H1 (cell line): ENCODE data around the gene PRSS22. TPM values are rescaled to one million over a fixed set of nuclear protein-coding genes. Genes with fewer than 3 reads are reported as not detected.

ENCODE experiments used
- CTCF ChIA-PET: fragments of 300-600 bp; sonication (Branson Sonifier 250); formaldehyde crosslinking; loops from one replicate; lab custom pipeline; 2021; ENCODE audit not compliant: partially characterized antibody; lab: Charles Lee
- POLR2A ChIA-PET: fragments of 300-600 bp; sonication (Branson Sonifier 250); formaldehyde crosslinking; loops from one replicate; lab custom pipeline; 2021; ENCODE audit warnings: inconsistent platforms; ENCODE audit not compliant: partially characterized antibody; lab: Charles Lee
- DNase-seq, 2 experiments: peaks; one replicate each; pipeline versions ENCODE4 v3.0.0 to v3.0.0-alpha.2; 2010 to 2022; ENCODE audit warnings: low spot score in 2 of 2, low read depth in 1 of 2, mixed read lengths in 1 of 2
- FAIRE-seq: peaks from 2 replicates; lab custom pipeline; 2011; peaks lifted over from hg19 to GRCh38; lab: Jason Lieb, UNC
- H2AFZ ChIP-seq: 2 replicates; pipeline ENCODE4 v1.8.1; 2012; ENCODE audit warnings: low read length, inconsistent platforms
- H2AK5ac ChIP-seq: 2 replicates; pipeline ENCODE4 v1.6.1; 2013; ENCODE audit warnings: low read depth, low read length
- H2BK120ac ChIP-seq: replicated peaks from 2 replicates; pipeline ENCODE3; 2013; ENCODE audit warnings: low read depth, low read length, inconsistent platforms
- H2BK12ac ChIP-seq: 2 replicates; pipeline ENCODE4 v1.6.1; 2013; ENCODE audit warnings: low read depth, low read length
- H2BK15ac ChIP-seq: 2 replicates; pipeline ENCODE4 v1.6.1; 2013; ENCODE audit warnings: low read length
- H2BK20ac ChIP-seq: 2 replicates; pipeline ENCODE4 v1.6.1; 2013; ENCODE audit warnings: low read length
- H2BK5ac ChIP-seq: 2 replicates; pipeline ENCODE4 v1.6.1; 2013; ENCODE audit warnings: low read depth, low read length
- H3K14ac ChIP-seq: 2 replicates; pipeline ENCODE4 v1.6.1; 2013; ENCODE audit warnings: inconsistent platforms; ENCODE audit not compliant: insufficient read length
- H3K18ac ChIP-seq: 2 replicates; pipeline ENCODE4 v1.6.1; 2013; ENCODE audit warnings: low read length; ENCODE audit errors: extremely low read depth
- H3K23ac ChIP-seq: 2 replicates; pipeline ENCODE4 v1.6.1; 2013; ENCODE audit warnings: inconsistent platforms; ENCODE audit not compliant: insufficient read length
- H3K23me2 ChIP-seq: 2 replicates; pipeline ENCODE4 v1.6.1; 2013; ENCODE audit warnings: low read depth, low read length
- H3K27ac ChIP-seq: 2 replicates; pipeline ENCODE4 v1.6.1; 2011; ENCODE audit warnings: low read depth, low read length, inconsistent platforms
- H3K27me3 ChIP-seq, 4 experiments: replicated peaks in 1 of 4; 1 replicate in 1 of 4; 2 replicates in 3 of 4; pipeline versions ENCODE4 v1.6.1 to v1.8.1; 2011 to 2013; ENCODE audit warnings: low read length in 3 of 4, mild to moderate bottlenecking in 3 of 4, inconsistent platforms in 2 of 4, mixed read lengths in 2 of 4, moderate library complexity in 1 of 4; ENCODE audit not compliant: control insufficient read depth in 3 of 4, insufficient read depth in 3 of 4; ENCODE audit errors: extremely low read depth in 1 of 4
- H3K36me3 ChIP-seq, 4 experiments: 2 replicates each; pipeline versions ENCODE4 v1.6.1 to v1.8.1; 2011 to 2013; ENCODE audit warnings: mild to moderate bottlenecking in 4 of 4, low read length in 3 of 4, moderate library complexity in 2 of 4, control low read depth in 1 of 4, inconsistent platforms in 1 of 4; ENCODE audit not compliant: insufficient read depth in 4 of 4, control insufficient read depth in 2 of 4
- H3K4ac ChIP-seq: replicated peaks from 2 replicates; pipeline ENCODE3; 2013; ENCODE audit warnings: low read length, low read depth, mixed read lengths, inconsistent platforms; ENCODE audit not compliant: insufficient read length
- H3K4me1 ChIP-seq, 4 experiments: replicated peaks in 1 of 4; 1 replicate in 1 of 4; 2 replicates in 3 of 4; pipeline versions ENCODE4 v1.6.1 to v1.8.1; 2011 to 2013; ENCODE audit warnings: low read length in 3 of 4, inconsistent platforms in 2 of 4, mixed read lengths in 1 of 4; ENCODE audit not compliant: insufficient read depth in 4 of 4, control insufficient read depth in 3 of 4
- H3K4me2 ChIP-seq, 2 experiments: 2 replicates each; pipeline versions ENCODE4 v1.6.1 to v1.8.1; 2011 to 2013; ENCODE audit warnings: low read depth in 2 of 2, low read length in 2 of 2, control low read depth in 1 of 2, inconsistent platforms in 1 of 2, mild to moderate bottlenecking in 1 of 2; ENCODE audit not compliant: insufficient read depth in 1 of 2
- H3K4me3 ChIP-seq, 4 experiments: fragments of 200-600, 300-600 bp in 1 of 4; sonication (generic), shearing (Covaris generic), sonication (Bioruptor Twin) in 1 of 4; 2 replicates each; pipeline versions ENCODE4 v1.5.1 to v1.8.1; 2011 to 2016; ENCODE audit warnings: low read length in 4 of 4, low read depth in 3 of 4, control low read depth in 2 of 4, inconsistent platforms in 2 of 4, mild to moderate bottlenecking in 2 of 4, mixed read lengths in 1 of 4, moderate library complexity in 1 of 4; ENCODE audit not compliant: insufficient read depth in 2 of 4; ENCODE audit errors: extremely low read depth in 1 of 4
- H3K56ac ChIP-seq: replicated peaks from 2 replicates; pipeline ENCODE3; 2013; ENCODE audit warnings: low read depth, mild to moderate bottlenecking, mixed read lengths, low read length, inconsistent platforms; ENCODE audit not compliant: insufficient read length
- H3K79me1 ChIP-seq: 2 replicates; pipeline ENCODE4 v1.6.1; 2013; ENCODE audit warnings: low read depth, low read length, control low read depth
- H3K79me2 ChIP-seq, 2 experiments: 2 replicates each; pipeline versions ENCODE4 v1.6.1 to v1.8.1; 2012 to 2013; ENCODE audit warnings: low read length in 2 of 2, mild to moderate bottlenecking in 2 of 2, inconsistent platforms in 1 of 2; ENCODE audit not compliant: insufficient read depth in 2 of 2, control insufficient read depth in 1 of 2
- H3K9ac ChIP-seq, 4 experiments: replicated peaks in 1 of 4; 1 replicate in 1 of 4; 2 replicates in 3 of 4; pipeline versions ENCODE4 v1.6.1 to v1.8.1; 2011 to 2013; ENCODE audit warnings: low read depth in 3 of 4, low read length in 3 of 4, control low read depth in 2 of 4, mild to moderate bottlenecking in 2 of 4, moderate library complexity in 2 of 4, inconsistent platforms in 1 of 4; ENCODE audit errors: extremely low read depth in 1 of 4
- H3K9me3 ChIP-seq, 2 experiments: 2 replicates each; pipeline versions ENCODE4 v1.6.1 to v1.8.1; 2012 to 2013; ENCODE audit warnings: mild to moderate bottlenecking in 2 of 2, moderate library complexity in 2 of 2, control low read depth in 1 of 2, inconsistent platforms in 1 of 2, low read depth in 1 of 2, low read length in 1 of 2, mixed read lengths in 1 of 2; ENCODE audit not compliant: insufficient read depth in 2 of 2
- H4K20me1 ChIP-seq, 2 experiments: replicated peaks in 1 of 2; 2 replicates each; pipeline versions ENCODE3 to v1.8.1; 2011 to 2013; ENCODE audit warnings: inconsistent platforms in 2 of 2, low read length in 2 of 2, mild to moderate bottlenecking in 1 of 2; ENCODE audit not compliant: insufficient read depth in 2 of 2, control insufficient read depth in 1 of 2
- H4K5ac ChIP-seq: 2 replicates; pipeline ENCODE4 v1.6.1; 2013; ENCODE audit warnings: low read length, low read depth, mixed read lengths, inconsistent platforms; ENCODE audit not compliant: insufficient read length
- H4K8ac ChIP-seq: 2 replicates; pipeline ENCODE4 v1.8.0; 2013; ENCODE audit warnings: mild to moderate bottlenecking, moderate library complexity, low read length, inconsistent platforms; ENCODE audit not compliant: insufficient read depth; ENCODE audit errors: extremely low read depth
- H4K91ac ChIP-seq: replicated peaks from 2 replicates; pipeline ENCODE3; 2013; ENCODE audit warnings: low read length, mixed read lengths, inconsistent platforms; ENCODE audit not compliant: insufficient read length
- CHD2 ChIP-seq: IDR thresholded peaks from 2 replicates; pipeline ENCODE4 v1.6.1; 2012; ENCODE audit warnings: low read length, improper control_type of control experiment
- CTBP2 ChIP-seq: IDR thresholded peaks from 2 replicates; pipeline ENCODE4 v1.7.0; 2011; ENCODE audit warnings: borderline replicate concordance, mild to moderate bottlenecking, moderate library complexity, mixed read lengths, low read length; ENCODE audit not compliant: insufficient read depth, insufficient read length
- EGR1 ChIP-seq: IDR thresholded peaks from 2 replicates; pipeline ENCODE4 v1.6.1; 2011; ENCODE audit warnings: low read depth, low read length, borderline replicate concordance
- GABPA ChIP-seq: IDR thresholded peaks from 2 replicates; pipeline ENCODE4 v1.6.1; 2011; ENCODE audit warnings: mild to moderate bottlenecking, low read length, moderate library complexity, borderline replicate concordance; ENCODE audit not compliant: insufficient read depth
- KDM1A ChIP-seq: fragments of 200-600, 300-600 bp; sonication (generic); IDR thresholded peaks from 2 replicates; pipeline ENCODE4 v1.7.1; 2016; ENCODE audit warnings: mild to moderate bottlenecking, low read length, borderline replicate concordance
- KDM5A ChIP-seq: fragments of 200-600 bp; IDR thresholded peaks from 2 replicates; pipeline ENCODE4 v1.7.1; 2012; ENCODE audit warnings: mild to moderate bottlenecking, low read length, inconsistent platforms, mixed read lengths
- NRF1 ChIP-seq: IDR thresholded peaks from 2 replicates; pipeline ENCODE4 v1.6.1; 2011; ENCODE audit warnings: mild to moderate bottlenecking, low read depth, low read length, improper control_type of control experiment
- RNF2 ChIP-seq: fragments of 200-900, 300-1000 bp; sonication (generic); IDR thresholded peaks from 2 replicates; pipeline ENCODE4 v1.7.1; 2016; ENCODE audit warnings: borderline replicate concordance, low read depth, mild to moderate bottlenecking, antibody characterized with exemption, low read length; ENCODE audit not compliant: poor library complexity, severe bottlenecking; ENCODE audit errors: missing control alignments
- RXRA ChIP-seq: IDR thresholded peaks from 2 replicates; pipeline ENCODE4 v1.6.1; 2011; ENCODE audit warnings: low read depth, mild to moderate bottlenecking, low read length, moderate library complexity; ENCODE audit not compliant: insufficient read depth
- SIN3A ChIP-seq, 2 experiments: IDR thresholded peaks in 1 of 2; conservative IDR thresholded peaks in 1 of 2; 2 replicates each; pipeline ENCODE4 v1.6.1; 2011 to 2012; ENCODE audit warnings: low read length in 2 of 2, improper control_type of control experiment in 1 of 2, low read depth in 1 of 2, mild to moderate bottlenecking in 1 of 2
- SIX5 ChIP-seq: IDR thresholded peaks from 2 replicates; pipeline ENCODE4 v1.6.1; 2011; ENCODE audit warnings: mild to moderate bottlenecking, low read depth, low read length
- SP1 ChIP-seq: IDR thresholded peaks from 2 replicates; pipeline ENCODE4 v1.6.1; 2011; ENCODE audit warnings: low read depth, low read length
- SUZ12 ChIP-seq: fragments of 200-600 bp; sonication (generic); IDR thresholded peaks from 2 replicates; pipeline ENCODE4 v1.6.1; 2012; ENCODE audit warnings: mild to moderate bottlenecking, inconsistent platforms, low read length, moderate library complexity, mixed read lengths
- TBP ChIP-seq: IDR thresholded peaks from 2 replicates; pipeline ENCODE4 v1.6.1; 2011; ENCODE audit warnings: low read depth, low read length, improper control_type of control experiment
- WGBS, 2 experiments: shearing (Covaris generic) in 1 of 2; methylation state at CpG; one replicate each; pipeline versions ENCODE4 v1.1.6 to v1.1.7; 2013 to 2015; ENCODE audit warnings: low lambda C conversion rate in 2 of 2, mixed read lengths in 2 of 2, inconsistent platforms in 1 of 2, low coverage in 1 of 2, missing lambda C conversion rate in 1 of 2; ENCODE audit not compliant: insufficient replicate concordance in 2 of 2, insufficient coverage in 1 of 2, insufficient read length in 1 of 2; ENCODE audit errors: extremely low coverage in 1 of 2, missing lambda C conversion rate in 1 of 2; 5-methylcytosine and 5-hydroxymethylcytosine counted together
- polyA plus RNA-seq, 7 experiments: library from polyadenylated mRNA; depleted of rRNA in 3 of 7; stranded (reverse) in 5 of 7; unstranded in 2 of 7; fragments of >200 nt in 5 of 7; fragments of 200-250 nt in 2 of 7; gene quantifications; 1 replicate in 5 of 7; 2 replicates in 1 of 7; 4 replicates in 1 of 7; pipeline versions ENCODE4 v1.2.1 to v1.2.3, GENCODE V29; 2011 to 2013; ENCODE audit warnings: missing spikeins in 2 of 7, mixed read lengths in 2 of 7
- total RNA-seq: library from RNA; stranded (reverse); fragmentation: NEBNext Ultra II Directional; extraction: Animal tissue kit (Norgen Biotek cat#: 25700); gene quantifications from 2 replicates; pipeline ENCODE4 v1.2.1, GENCODE V29; 2021

Gene PRSS22
- total and polyA plus RNA-seq, 2 of the 8 experiments (the other 6 are each of a cell fraction or from before 2014, with no cell fraction given): 4.0 to 4.4 TPM

DNA sequence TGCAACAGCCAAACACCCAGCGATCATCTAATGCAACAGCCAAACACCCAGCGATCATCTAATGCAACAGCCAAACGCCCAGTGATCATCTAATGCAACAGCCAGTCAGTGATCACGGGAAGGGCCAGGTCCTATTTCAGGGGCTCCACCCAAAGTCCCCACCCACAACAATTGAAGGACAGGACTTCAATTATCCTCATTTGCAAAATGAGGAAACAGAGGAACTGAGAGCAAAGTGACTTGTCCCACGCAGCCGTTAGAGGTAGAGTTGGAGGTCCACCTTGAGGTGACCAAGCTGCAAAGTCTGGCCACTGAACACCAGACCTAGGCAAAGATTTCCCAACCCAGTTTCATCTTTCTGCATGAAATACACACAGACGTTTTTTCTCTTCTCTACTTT lies 24.2 kb downstream of the PRSS22 start:
- H4K5ac ChIP-seq: no peak overlapping the region
- H3K14ac ChIP-seq: no peak overlapping the region
- no peak overlapping the region for H3K56ac ChIP-seq
- no peaks in the 10 kb centered on the region for H3K36me3 ChIP-seq
- H2AFZ ChIP-seq: no peak overlapping the region
- no peak overlapping the region for H2BK20ac ChIP-seq
- no peak overlapping the region for H3K9ac ChIP-seq
- H3K4ac ChIP-seq: no peak overlapping the region
- peaks cover 14% of the 10 kb centered on the region; the same call in 1 of the 2 replicates for H3K23me2 ChIP-seq
- no peak overlapping the region for H2BK12ac ChIP-seq
- POLR2A ChIA-PET: no interaction called here
- 73% methylated on average over 7 of the region's 7 CpGs; no CpG with 5 or more reads in 1 of the 2 experiments for WGBS, 2 experiments
- no peaks in the 10 kb centered on the region for H3K79me1 ChIP-seq
- no peak overlapping the region for H3K27ac ChIP-seq
- H3K18ac ChIP-seq: no peak overlapping the region
- H3K79me2 ChIP-seq: no peaks in the 10 kb centered on the region
- H2BK5ac ChIP-seq: no peak overlapping the region
- no peak overlapping the region for H2AK5ac ChIP-seq
- peaks cover 0 to 9% (median 2%) of the 10 kb centered on the region in 4 experiments; a peak in 5 of 7 replicates for H3K4me1 ChIP-seq
- FAIRE-seq (no peak), DNase-seq (no peak)
- H3K9me3 ChIP-seq: no peaks in the 10 kb centered on the region
- no peak overlapping the region for H2BK120ac ChIP-seq
- peaks cover 0 to 2% (median 0%) of the 10 kb centered on the region in 4 experiments; a peak in 1 of 7 replicates for H3K27me3 ChIP-seq
- CTCF ChIA-PET: interaction anchor here (0.6 to 0.8 kb wide), 2 partner anchors 9 to 776 kb away, joined by 3 to 4 read pairs; no protein-coding TSS in a partner anchor
- H4K91ac ChIP-seq: no peak overlapping the region
- H3K4me2 ChIP-seq: no peak overlapping the region
- H2BK15ac ChIP-seq: no peak overlapping the region
- H3K4me3 ChIP-seq: no peak overlapping the region
- peaks cover 0 to 2% of the 10 kb centered on the region in 2 experiments for H4K20me1 ChIP-seq
- H4K8ac ChIP-seq: no peak overlapping the region
- no peak overlapping the region for H3K23ac ChIP-seq
- TF ChIP-seq CHD2 (no peak), TBP (no peak), KDM5A (no peak), NRF1 (no peak), SP1 (no peak), EGR1 (no peak), SIX5 (no peak), CTBP2 (no peak), RXRA (no peak), RNF2 (no peak), SUZ12 (no peak), KDM1A (no peak), SIN3A (conservative IDR thresholded peaks at IDR 0.05 in 1 of 2, IDR thresholded peaks at IDR 0.05 in 1 of 2; ENCODE audit: low read depth in 1 of 2, low read length in 2 of 2) (no peak), GABPA (no peak)
